HEK293 (cell line): ENCODE results near the gene TMEM134.

Experiments used
- CTCF ChIA-PET: fragments of 350-600 bp; formaldehyde crosslinking; extraction: SDS; loops from one replicate; lab custom pipeline; 2021; ENCODE audit warnings: antibody characterized with exemption; lab: Yijun Ruan, JAX
- POLR2A ChIA-PET: fragments of 300-600 bp; formaldehyde crosslinking; extraction: SDS; loops from one replicate; lab custom pipeline; 2020; ENCODE audit warnings: antibody characterized with exemption, inconsistent platforms; lab: Yijun Ruan, JAX
- H3K27ac ChIP-seq: fragments of 200-500 bp; sonication (Bioruptor generic); 2 replicates; pipeline ENCODE4 v1.5.1; 2014; ENCODE audit warnings: low read depth, low read length, control low read depth, inconsistent platforms; ENCODE audit errors: extremely low read depth
- H3K36me3 ChIP-seq, 2 experiments: fragments of 200-500 bp in 1 of 2; sonication (Bioruptor generic) in 1 of 2; 1 replicate in 1 of 2; 2 replicates in 1 of 2; pipeline ENCODE4 v1.5.1; 2014 to 2017; ENCODE audit warnings: inconsistent platforms in 2 of 2, low read length in 2 of 2; ENCODE audit not compliant: control insufficient read depth in 2 of 2, insufficient read depth in 1 of 2
- H3K4me1 ChIP-seq: fragments of 200-500 bp; sonication (Bioruptor generic); 2 replicates; pipeline ENCODE4 v1.5.1; 2014; ENCODE audit warnings: mild to moderate bottlenecking, low read length, inconsistent platforms; ENCODE audit not compliant: control insufficient read depth, insufficient read depth
- H3K4me3 ChIP-seq: 2 replicates; pipeline ENCODE4 v1.5.1; 2011; ENCODE audit warnings: low read depth, mild to moderate bottlenecking, control low read depth, low read length, moderate library complexity
- H3K9me3 ChIP-seq: fragments of 200-500 bp; sonication (Bioruptor generic); 2 replicates; pipeline ENCODE4 v1.5.1; 2014; ENCODE audit warnings: low read depth, low read length, inconsistent platforms; ENCODE audit not compliant: control insufficient read depth, insufficient read depth
- IKZF3 ChIP-seq: fragments of 450-650 bp; IDR thresholded peaks from 2 replicates; pipeline ENCODE4 v1.5.0; 2018; ENCODE audit warnings: missing biosample characterization, mild to moderate bottlenecking, missing genetic modification characterization, moderate library complexity
- OSR2 ChIP-seq: fragments of 450-650 bp; formaldehyde crosslinking; IDR thresholded peaks from 2 replicates; pipeline ENCODE4 v1.5.1; 2016; ENCODE audit warnings: missing biosample characterization, missing genetic modification characterization
- PATZ1 ChIP-seq: fragments of 450-650 bp; formaldehyde crosslinking; IDR thresholded peaks from 2 replicates; pipeline ENCODE4 v1.5.1; 2016; ENCODE audit warnings: missing biosample characterization, missing genetic modification characterization
- SCRT2 ChIP-seq: fragments of 450-650 bp; formaldehyde crosslinking; IDR thresholded peaks from 2 replicates; pipeline ENCODE4 v1.5.1; 2016; ENCODE audit warnings: missing biosample characterization, missing genetic modification characterization
- TRIM28 ChIP-seq: IDR thresholded peaks from 2 replicates; pipeline ENCODE4 v1.6.1; 2011; ENCODE audit warnings: low read length, control low read depth, borderline replicate concordance
- ZBTB1 ChIP-seq: fragments of 450-650 bp; formaldehyde crosslinking; IDR thresholded peaks from 2 replicates; pipeline ENCODE4 v1.5.1; 2016; ENCODE audit warnings: missing biosample characterization, missing genetic modification characterization
- ZBTB10 ChIP-seq: fragments of 450-650 bp; formaldehyde crosslinking; IDR thresholded peaks from 2 replicates; pipeline ENCODE4 v1.5.1; 2016; ENCODE audit warnings: missing biosample characterization, missing genetic modification characterization
- ZEB2 ChIP-seq: fragments of 450-650 bp; formaldehyde crosslinking; IDR thresholded peaks from 2 replicates; pipeline ENCODE4 v1.5.1; 2016; ENCODE audit warnings: missing biosample characterization, missing genetic modification characterization
- ZNF114 ChIP-seq: fragments of 450-650 bp; formaldehyde crosslinking; IDR thresholded peaks from 2 replicates; pipeline ENCODE4 v1.5.0; 2017; ENCODE audit warnings: missing biosample characterization, missing genetic modification characterization
- ZNF146 ChIP-seq: fragments of 450-650 bp; formaldehyde crosslinking; IDR thresholded peaks from 2 replicates; pipeline ENCODE4 v1.5.1; 2016; ENCODE audit warnings: missing biosample characterization, missing genetic modification characterization
- ZNF223 ChIP-seq: fragments of 450-650 bp; formaldehyde crosslinking; IDR thresholded peaks from 2 replicates; pipeline ENCODE4 v1.5.1; 2016; ENCODE audit warnings: missing biosample characterization, missing genetic modification characterization
- ZNF266 ChIP-seq: fragments of 450-650 bp; formaldehyde crosslinking; IDR thresholded peaks from 2 replicates; pipeline ENCODE4 v1.5.1; 2016; ENCODE audit warnings: missing biosample characterization, missing genetic modification characterization, low read depth
- ZNF394 ChIP-seq: fragments of 450-650 bp; formaldehyde crosslinking; IDR thresholded peaks from 2 replicates; pipeline ENCODE4 v1.5.1; 2016; ENCODE audit warnings: missing biosample characterization, missing genetic modification characterization, mild to moderate bottlenecking, moderate library complexity, borderline replicate concordance
- ZNF423 ChIP-seq: fragments of 450-650 bp; formaldehyde crosslinking; IDR thresholded peaks from 2 replicates; pipeline ENCODE4 v1.5.1; 2016; ENCODE audit warnings: missing biosample characterization, missing genetic modification characterization
- ZNF626 ChIP-seq: fragments of 450-650 bp; sonication (Bioruptor Pico); formaldehyde crosslinking; IDR thresholded peaks from 2 replicates; pipeline ENCODE4 v1.5.1; 2018; ENCODE audit warnings: missing biosample characterization, missing genetic modification characterization, inconsistent platforms
- ZNF658 ChIP-seq: fragments of 450-650 bp; formaldehyde crosslinking; IDR thresholded peaks from 2 replicates; pipeline ENCODE4; 2016; ENCODE audit warnings: missing biosample characterization, missing genetic modification characterization
- TF ChIP-seq, protein P1 (sequence below): fragments of 450-650 bp; formaldehyde crosslinking; optimal IDR thresholded peaks from 2 replicates; pipeline ENCODE3; 2016; ENCODE audit warnings: missing biosample characterization, mild to moderate bottlenecking, missing genetic modification characterization
- TF ChIP-seq, protein P2 (sequence below): fragments of 450-650 bp; IDR thresholded peaks from 2 replicates; pipeline ENCODE4 v1.5.1; 2018; ENCODE audit warnings: missing biosample characterization, missing genetic modification characterization

The TMEM134 gene

DNA sequence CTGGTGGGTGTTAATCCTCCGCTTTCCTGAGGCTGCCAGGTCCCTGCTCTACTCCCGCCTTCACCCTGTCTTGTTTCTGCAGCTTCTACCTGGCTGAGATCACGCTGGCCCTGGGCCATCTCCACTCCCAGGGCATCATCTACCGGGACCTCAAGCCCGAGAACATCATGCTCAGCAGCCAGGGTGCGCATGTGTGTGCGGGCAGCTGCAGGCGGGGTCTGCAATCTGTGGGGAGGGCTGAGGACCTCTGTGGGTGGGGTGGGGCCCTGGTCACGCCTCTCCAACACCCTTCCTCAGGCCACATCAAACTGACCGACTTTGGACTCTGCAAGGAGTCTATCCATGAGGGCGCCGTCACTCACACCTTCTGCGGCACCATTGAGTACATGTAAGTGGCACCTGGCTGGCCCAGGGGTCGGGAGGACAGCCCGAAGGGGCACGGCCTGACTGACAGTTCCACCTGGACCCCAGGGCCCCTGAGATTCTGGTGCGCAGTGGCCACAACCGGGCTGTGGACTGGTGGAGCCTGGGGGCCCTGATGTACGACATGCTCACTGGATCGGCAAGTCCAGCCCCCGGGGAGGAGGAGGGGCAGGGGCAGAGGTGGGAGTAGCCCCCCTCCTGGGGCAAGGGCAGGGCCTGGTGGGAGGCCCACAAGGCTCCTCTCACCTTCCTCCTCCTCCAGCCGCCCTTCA lies 36.2 kb downstream of the TMEM134 start (continued):
- TF ChIP-seq, protein P1, sequence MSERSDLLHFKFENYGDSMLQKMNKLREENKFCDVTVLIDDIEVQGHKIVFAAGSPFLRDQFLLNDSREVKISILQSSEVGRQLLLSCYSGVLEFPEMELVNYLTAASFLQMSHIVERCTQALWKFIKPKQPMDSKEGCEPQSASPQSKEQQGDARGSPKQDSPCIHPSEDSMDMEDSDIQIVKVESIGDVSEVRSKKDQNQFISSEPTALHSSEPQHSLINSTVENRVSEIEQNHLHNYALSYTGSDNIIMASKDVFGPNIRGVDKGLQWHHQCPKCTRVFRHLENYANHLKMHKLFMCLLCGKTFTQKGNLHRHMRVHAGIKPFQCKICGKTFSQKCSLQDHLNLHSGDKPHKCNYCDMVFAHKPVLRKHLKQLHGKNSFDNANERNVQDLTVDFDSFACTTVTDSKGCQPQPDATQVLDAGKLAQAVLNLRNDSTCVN (tag by site-specific recombination), result no peak
- TF ChIP-seq ZNF146, result no peak
- TF ChIP-seq IKZF3 (tag by site-specific recombination), result no peak
- TF ChIP-seq ZNF626, result no peak
- TF ChIP-seq ZNF114, result no peak
- TF ChIP-seq PATZ1 (tag by site-specific recombination), result no peak

DNA sequence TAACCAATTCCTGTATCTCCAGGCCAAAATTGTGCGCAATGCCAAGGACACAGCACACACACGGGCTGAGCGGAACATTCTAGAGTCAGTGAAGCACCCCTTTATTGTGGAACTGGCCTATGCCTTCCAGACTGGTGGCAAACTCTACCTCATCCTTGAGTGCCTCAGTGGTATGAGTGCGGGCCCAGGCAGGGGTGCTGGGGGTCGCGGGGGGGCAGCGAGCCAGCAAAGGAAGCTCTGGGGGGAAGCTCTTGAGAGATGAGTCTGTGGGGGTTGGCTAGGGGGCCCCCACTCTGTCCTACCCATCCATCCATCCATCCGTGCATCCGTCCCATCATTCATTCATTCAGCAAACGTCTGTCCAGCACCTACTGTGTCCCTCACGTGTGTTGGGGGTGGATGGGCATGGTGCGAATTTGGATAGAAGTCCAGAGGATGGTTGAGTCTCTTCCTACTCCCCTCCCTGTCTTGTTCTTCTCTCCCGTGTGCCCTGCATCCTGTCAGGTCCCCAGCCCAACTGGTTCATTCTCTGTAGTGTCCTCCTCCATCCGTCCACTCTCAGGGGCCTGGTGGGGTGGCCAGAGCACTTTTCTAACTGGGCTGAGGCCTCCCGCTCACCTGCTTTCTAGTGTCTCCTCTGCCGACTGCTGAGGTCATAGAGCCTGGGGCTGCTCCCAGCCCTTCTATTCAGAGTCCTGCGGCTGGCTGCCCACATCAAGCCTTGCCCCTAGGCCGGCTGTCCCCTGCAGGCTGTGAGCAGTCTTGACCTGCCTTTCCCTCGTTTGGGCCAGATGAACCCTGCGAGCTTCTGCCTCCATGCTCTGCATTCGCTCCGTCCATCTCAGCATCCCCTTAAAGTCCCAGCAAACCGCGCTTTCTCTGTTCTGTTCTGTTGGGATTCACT lies 37.5 kb downstream of the TMEM134 start:
- POLR2A ChIA-PET, result interaction anchor here (0.7 to 1.3 kb wide), 2 partner anchors 42 to 178 kb away, joined by 3 read pairs; no protein-coding TSS in a partner anchor
- CTCF ChIA-PET, result interaction anchor here (0.9 kb wide), 1 partner anchor 30 kb away, joined by 3 read pairs; the partner anchor contains the start of gene PPP1CA
- no peak overlapping the region for H3K27ac ChIP-seq
- H3K36me3 ChIP-seq, result peaks cover 5 to 68% of the 10 kb centered on the region in 2 experiments; a peak in 2 of 3 replicates
- H3K4me1 ChIP-seq, result peaks cover 5% of the 10 kb centered on the region; the same call in 1 of the 2 replicates
- no peaks in the 10 kb centered on the region for H3K9me3 ChIP-seq
- no peak overlapping the region for H3K4me3 ChIP-seq
- no peak for TF ChIP-seq ZNF114
- TF ChIP-seq, protein P2, sequence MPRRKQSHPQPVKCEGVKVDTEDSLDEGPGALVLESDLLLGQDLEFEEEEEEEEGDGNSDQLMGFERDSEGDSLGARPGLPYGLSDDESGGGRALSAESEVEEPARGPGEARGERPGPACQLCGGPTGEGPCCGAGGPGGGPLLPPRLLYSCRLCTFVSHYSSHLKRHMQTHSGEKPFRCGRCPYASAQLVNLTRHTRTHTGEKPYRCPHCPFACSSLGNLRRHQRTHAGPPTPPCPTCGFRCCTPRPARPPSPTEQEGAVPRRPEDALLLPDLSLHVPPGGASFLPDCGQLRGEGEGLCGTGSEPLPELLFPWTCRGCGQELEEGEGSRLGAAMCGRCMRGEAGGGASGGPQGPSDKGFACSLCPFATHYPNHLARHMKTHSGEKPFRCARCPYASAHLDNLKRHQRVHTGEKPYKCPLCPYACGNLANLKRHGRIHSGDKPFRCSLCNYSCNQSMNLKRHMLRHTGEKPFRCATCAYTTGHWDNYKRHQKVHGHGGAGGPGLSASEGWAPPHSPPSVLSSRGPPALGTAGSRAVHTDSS (tag by site-specific recombination), result no peak
- TF ChIP-seq ZEB2, result no peak
- no peak for TF ChIP-seq ZBTB10 (tag by site-specific recombination)
- TF ChIP-seq ZNF266 (tag by site-specific recombination), result no peak
- TF ChIP-seq ZNF626, result no peak
- no peak for TF ChIP-seq SCRT2 (tag by site-specific recombination)
- TF ChIP-seq ZNF423 (tag by site-specific recombination), result no peak
- TF ChIP-seq TRIM28, result no peak

GRCh38 chr11:67429722-67430121 lies 39.3 kb downstream of the TMEM134 start:
- H3K9me3 ChIP-seq, result no peaks in the 10 kb centered on the region
- H3K4me3 ChIP-seq, result no peak overlapping the region
- no peak for TF ChIP-seq ZBTB1 (tag by site-specific recombination)
- TF ChIP-seq ZNF394 (tag by site-specific recombination), result peak; percentile 59; the same call in 1 of the 2 replicates
- no peak for TF ChIP-seq ZNF658 (tag by site-specific recombination)
- TF ChIP-seq OSR2, result no peak
- TF ChIP-seq ZNF223 (tag by site-specific recombination), result no peak
- H3K36me3 ChIP-seq, result peaks cover 5 to 53% of the 10 kb centered on the region in 2 experiments; a peak in 2 of 3 replicates
- ChIA-PET POLR2A (interaction anchor here (0.7 to 3.2 kb wide), 3 partner anchors 9 to 35 kb away, joined by 4 to 16 read pairs (median 4); partner anchors contain the start of gene PPP1CA), CTCF (no interaction called here)
- peaks cover 5% of the 10 kb centered on the region; the same call in 1 of the 2 replicates for H3K4me1 ChIP-seq
- H3K27ac ChIP-seq, result no peak overlapping the region
